Subcutaneous abdominal adipose tissue (tissue), 5 donors: ENCODE data around the gene BEST2.
"Not testable (repeated sequence)": the region's sequence is repeated elsewhere in the genome, so short reads cannot be mapped to it uniquely, and the experiment has no call there.

ENCODE experiments used
- H3K27ac ChIP-seq: one replicate; pipeline ENCODE4 v1.7.0; 2013; ENCODE audit warnings: low read depth, mild to moderate bottlenecking, inconsistent platforms, low read length, moderate library complexity
- H3K27me3 ChIP-seq, 5 donors: one replicate each; pipeline ENCODE4 v1.7.0; 2013; ENCODE audit warnings: low read length in 5 of 5, inconsistent platforms in 1 of 5; ENCODE audit not compliant: control insufficient read depth in 5 of 5, insufficient read depth in 4 of 5
- H3K36me3 ChIP-seq, 5 donors: one replicate each; pipeline ENCODE4 v1.7.0; 2013; ENCODE audit warnings: low read length in 5 of 5; ENCODE audit not compliant: control insufficient read depth in 5 of 5, insufficient read depth in 5 of 5
- H3K4me1 ChIP-seq, 5 donors: one replicate each; pipeline ENCODE4 v1.7.0; 2013; ENCODE audit warnings: low read length in 5 of 5, mild to moderate bottlenecking in 3 of 5, moderate library complexity in 1 of 5; ENCODE audit not compliant: control insufficient read depth in 5 of 5, insufficient read depth in 5 of 5
- H3K4me3 ChIP-seq, 5 donors: one replicate each; pipeline ENCODE4 v1.7.0; 2013; ENCODE audit warnings: low read length in 5 of 5, low read depth in 1 of 5
- H3K9ac ChIP-seq, 5 donors: one replicate each; pipeline ENCODE4 v1.7.0; 2013; ENCODE audit warnings: low read length in 5 of 5, mild to moderate bottlenecking in 4 of 5, moderate library complexity in 3 of 5
- H3K9me3 ChIP-seq, 5 donors: one replicate each; pipeline ENCODE4 v1.7.0; 2013; ENCODE audit warnings: low read length in 5 of 5; ENCODE audit not compliant: control insufficient read depth in 5 of 5
- donor health status: healthy.
- donor health status: healthy.
- donor health status: healthy.
- donor health status: healthy.
- donor health status: healthy.

The BEST2 gene

DNA sequence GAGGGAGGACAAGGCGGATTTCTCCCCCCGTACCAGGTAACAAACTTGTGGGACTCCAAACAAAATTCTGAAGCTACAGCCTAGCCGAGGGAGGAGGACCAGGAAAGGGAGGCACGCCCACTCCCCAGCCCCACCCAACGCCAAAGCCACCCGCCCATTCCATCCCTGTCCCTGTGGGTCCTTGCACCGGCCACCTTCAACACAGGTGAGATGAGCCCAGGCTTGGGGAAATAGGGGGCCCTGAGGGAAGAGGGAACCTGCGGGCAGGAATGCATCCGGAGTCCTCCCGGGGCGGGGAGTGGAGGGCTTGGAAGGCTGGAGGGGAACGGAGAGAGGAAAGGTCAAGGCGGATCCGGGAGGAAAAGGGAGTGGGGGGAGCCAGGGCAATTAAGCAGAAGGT is at the start of gene BEST2:
Gene BEST2 (plus strand): TSS at position 157 of the 400 bp plus-strand sequence. CDS start 802 bp downstream, outside the sequence.
- Histone ChIP-seq H3K36me3 (peaks cover 0 to 18% (median 15%) of the 10 kb centered on the region in 5 donors), H3K27me3 (peaks cover 10 to 28% (median 24%) of the 10 kb centered on the region in 5 donors), H3K27ac (no peak within 1 kb of the TSS), H3K9me3 (peaks cover 0 to 8% (median 3%) of the 10 kb centered on the region in 5 donors), H3K4me1 (no peaks in the 10 kb centered on the region), H3K9ac (no peak within 1 kb of the TSS), H3K4me3 (no peak within 1 kb of the TSS)

GRCh38 chr19:12703046-12703445 is 48.5 kb upstream of the BEST2 start:
- H3K27ac ChIP-seq, result no peak overlapping the region
- peaks cover 0 to 84% (median 70%) of the 10 kb centered on the region in 5 donors for H3K36me3 ChIP-seq
- no peaks in the 10 kb centered on the region for H3K27me3 ChIP-seq
- no peaks in the 10 kb centered on the region for H3K4me1 ChIP-seq
- H3K4me3 ChIP-seq, result no peak overlapping the region
- no peaks in the 10 kb centered on the region for H3K9me3 ChIP-seq
- H3K9ac ChIP-seq, result no peak overlapping the region

- no peak overlapping the region for H3K4me3 ChIP-seq
- no peaks in the 10 kb centered on the region for H3K27me3 ChIP-seq
- peaks cover 0 to 91% (median 75%) of the 10 kb centered on the region in 5 donors for H3K36me3 ChIP-seq
- no peak overlapping the region for H3K9ac ChIP-seq
- no peaks in the 10 kb centered on the region for H3K9me3 ChIP-seq
- no peaks in the 10 kb centered on the region for H3K4me1 ChIP-seq
- H3K27ac ChIP-seq, result no peak overlapping the region
These were observed 46.4 kb upstream of the BEST2 start for GRCh38 chr19:12705169-12705568.

- Histone ChIP-seq H3K27ac (no peak overlapping the region), H3K9ac (no peak overlapping the region), H3K4me3 (no peak overlapping the region), H3K9me3 (no peaks in the 10 kb centered on the region), H3K4me1 (no peaks in the 10 kb centered on the region), H3K36me3 (peaks cover 0 to 91% (median 75%) of the 10 kb centered on the region in 5 donors), H3K27me3 (no peaks in the 10 kb centered on the region)
These were observed 45.8 kb upstream of the BEST2 start for GRCh38 chr19:12705654-12706331.

DNA sequence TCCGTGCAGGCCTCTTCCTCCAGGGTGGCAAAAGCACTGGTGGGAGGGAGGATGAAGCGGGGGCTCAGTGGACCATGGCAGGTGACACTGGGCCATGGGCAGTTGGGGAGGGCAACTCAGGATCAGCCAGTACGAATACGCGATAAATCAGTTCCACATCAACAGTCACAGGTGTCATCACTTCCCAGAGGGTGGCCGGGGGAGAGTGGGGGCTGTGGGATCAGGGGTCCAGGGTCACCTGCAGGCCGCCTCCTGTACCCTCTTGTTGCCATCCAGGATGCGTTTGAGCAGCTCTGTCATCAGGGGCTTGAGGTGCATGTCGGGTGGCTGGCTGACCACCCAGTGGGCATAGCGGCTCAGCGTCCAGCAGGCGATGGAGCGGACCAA is 45.3 kb upstream of the BEST2 start:
- H3K27me3 ChIP-seq, result no peaks in the 10 kb centered on the region
- no peak overlapping the region for H3K9ac ChIP-seq
- no peak overlapping the region for H3K4me3 ChIP-seq
- H3K36me3 ChIP-seq, result peaks cover 0 to 90% (median 74%) of the 10 kb centered on the region in 5 donors
- H3K4me1 ChIP-seq, result no peaks in the 10 kb centered on the region
- H3K9me3 ChIP-seq, result no peaks in the 10 kb centered on the region
- H3K27ac ChIP-seq, result no peak overlapping the region

- Histone ChIP-seq H3K27ac (no peak overlapping the region), H3K27me3 (no peaks in the 10 kb centered on the region), H3K36me3 (peaks cover 0 to 82% (median 68%) of the 10 kb centered on the region in 5 donors), H3K9ac (no peak overlapping the region), H3K9me3 (no peaks in the 10 kb centered on the region), H3K4me1 (no peaks in the 10 kb centered on the region), H3K4me3 (no peak overlapping the region)
These were observed 43.0 kb upstream of the BEST2 start for GRCh38 chr19:12708641-12709040.

- Histone ChIP-seq H3K9ac (no peak overlapping the region), H3K4me1 (no peaks in the 10 kb centered on the region), H3K36me3 (peaks cover 0 to 80% (median 70%) of the 10 kb centered on the region in 5 donors), H3K27ac (no peak overlapping the region), H3K27me3 (no peaks in the 10 kb centered on the region), H3K4me3 (no peak overlapping the region), H3K9me3 (no peaks in the 10 kb centered on the region)
These were observed 40.4 kb upstream of the BEST2 start for GRCh38 chr19:12711187-12711586.

DNA sequence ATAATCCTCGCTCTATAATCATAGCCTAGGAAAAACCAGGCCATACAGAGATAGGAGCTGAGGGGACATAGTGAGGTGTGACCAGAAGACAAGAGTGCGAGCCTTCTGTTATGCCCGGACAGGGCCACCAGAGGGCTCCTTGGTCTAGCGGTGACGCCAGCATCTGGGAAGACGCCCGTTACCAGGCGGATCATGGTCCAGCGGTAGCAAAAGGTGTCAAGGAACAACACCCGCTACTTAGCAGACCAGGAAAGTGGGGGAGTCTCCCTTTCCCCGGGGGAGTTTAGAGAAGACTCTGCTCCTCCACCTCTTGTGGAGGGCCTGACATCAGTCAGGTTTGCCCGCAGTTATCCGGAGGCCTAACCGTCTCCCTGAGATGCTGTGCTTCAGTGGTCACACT is 39.5 kb upstream of the BEST2 start:
- H3K36me3 ChIP-seq, result peaks cover 0 to 79% (median 68%) of the 10 kb centered on the region in 5 donors
- H3K9me3 ChIP-seq, H3K27me3 ChIP-seq, H3K4me1 ChIP-seq, H3K27ac ChIP-seq, H3K4me3 ChIP-seq, H3K9ac ChIP-seq: not testable (repeated sequence)

- not testable (repeated sequence) for H3K4me3 ChIP-seq, H3K9me3 ChIP-seq, H3K4me1 ChIP-seq, H3K27me3 ChIP-seq, H3K9ac ChIP-seq, H3K27ac ChIP-seq
- H3K36me3 ChIP-seq, result peaks cover 0 to 84% (median 74%) of the 10 kb centered on the region in 5 donors
These were observed 38.3 kb upstream of the BEST2 start for GRCh38 chr19:12713304-12713703.

GRCh38 chr19:12715102-12715501 is 36.5 kb upstream of the BEST2 start:
- Histone ChIP-seq H3K27me3 (no peaks in the 10 kb centered on the region), H3K36me3 (peaks cover 0 to 75% (median 70%) of the 10 kb centered on the region in 5 donors), H3K27ac (no peak overlapping the region), H3K4me1 (peaks cover 0 to 4% (median under 1%) of the 10 kb centered on the region in 5 donors), H3K9ac (no peak overlapping the region), H3K4me3 (no peak overlapping the region), H3K9me3 (no peaks in the 10 kb centered on the region)
